NCI-H345 treated with DMSO at 0.1 percent for 48 hours (cell line): ENCODE data around the gene SREBF1.
"Not testable (repeated sequence)": the region's sequence is repeated elsewhere in the genome, so short reads cannot be mapped to it uniquely, and the experiment has no call there.

Experiments
- DNase-seq: peaks from one replicate; lab custom pipeline; 2025; ENCODE audit not compliant: unreplicated experiment; lab: John Stamatoyannopoulos, UW

The SREBF1 gene

GRCh38 chr17:17813055-17813724 is 23.6 kb downstream of the SREBF1 start:
- DNase-seq = no peak

DNA sequence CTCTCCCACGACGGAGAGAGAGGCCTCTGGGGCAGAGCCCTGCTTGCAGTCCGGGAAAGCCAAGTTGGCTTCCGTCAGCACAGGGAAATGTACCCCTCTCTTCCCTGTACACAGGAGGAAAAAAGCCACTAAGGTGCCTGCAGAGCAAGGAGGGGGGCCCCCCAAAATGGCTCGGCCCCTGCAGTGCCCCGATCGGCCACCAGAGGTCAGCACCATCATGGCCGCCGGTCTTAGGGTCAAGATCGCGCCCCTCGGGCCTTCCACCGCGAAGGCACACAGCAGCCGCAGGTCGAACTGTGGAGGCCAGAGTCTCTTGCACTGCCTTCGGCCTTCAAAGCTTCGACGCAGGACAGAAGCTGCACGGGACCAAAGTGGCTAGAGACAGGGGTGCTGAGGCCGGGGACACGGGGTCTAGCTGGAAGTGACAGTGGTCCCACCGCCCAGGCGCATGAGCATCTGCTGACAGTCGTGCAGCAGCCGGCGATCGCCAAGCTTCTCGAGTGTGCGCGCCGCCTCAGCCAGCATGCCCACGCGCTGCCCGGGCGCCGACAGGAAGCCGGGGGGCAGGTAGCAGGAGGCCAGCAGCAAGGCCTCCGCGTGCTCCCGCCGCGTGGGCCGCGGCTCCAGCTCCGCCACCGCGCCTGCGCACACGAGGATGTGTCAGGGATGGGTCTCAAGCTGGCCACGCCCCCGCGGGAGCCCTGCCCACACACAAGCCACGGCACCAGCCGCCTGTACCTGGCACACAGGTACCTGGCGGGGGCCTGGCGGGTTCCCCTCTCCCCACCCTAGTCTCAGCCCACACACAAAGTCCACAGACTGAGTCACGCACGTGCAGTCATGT is 24.4 kb downstream of the SREBF1 start:
- no peak for DNase-seq

- no peak for DNase-seq
These were observed 25.2 kb downstream of the SREBF1 start for GRCh38 chr17:17811381-17812210.

DNA sequence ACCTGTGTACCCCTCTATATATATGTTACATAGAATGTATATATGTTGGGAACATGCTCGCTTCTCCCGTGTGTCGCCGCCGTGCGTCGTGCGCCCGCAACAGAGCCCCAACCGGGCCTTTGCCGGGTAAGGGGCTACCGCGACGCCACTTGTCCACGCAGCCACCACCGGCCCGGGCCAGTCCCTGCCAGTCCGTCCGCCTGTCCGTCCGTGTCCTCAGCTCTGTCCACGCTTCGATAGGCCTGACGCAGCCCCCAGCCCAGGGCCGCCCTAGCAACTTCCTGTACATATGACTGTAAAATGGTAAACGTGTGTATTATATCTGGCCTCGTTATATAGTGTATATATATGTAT is 25.9 kb downstream of the SREBF1 start:
- no peak for DNase-seq

- DNase-seq = no peak
These were observed 26.5 kb downstream of the SREBF1 start for GRCh38 chr17:17810084-17810894.

DNA sequence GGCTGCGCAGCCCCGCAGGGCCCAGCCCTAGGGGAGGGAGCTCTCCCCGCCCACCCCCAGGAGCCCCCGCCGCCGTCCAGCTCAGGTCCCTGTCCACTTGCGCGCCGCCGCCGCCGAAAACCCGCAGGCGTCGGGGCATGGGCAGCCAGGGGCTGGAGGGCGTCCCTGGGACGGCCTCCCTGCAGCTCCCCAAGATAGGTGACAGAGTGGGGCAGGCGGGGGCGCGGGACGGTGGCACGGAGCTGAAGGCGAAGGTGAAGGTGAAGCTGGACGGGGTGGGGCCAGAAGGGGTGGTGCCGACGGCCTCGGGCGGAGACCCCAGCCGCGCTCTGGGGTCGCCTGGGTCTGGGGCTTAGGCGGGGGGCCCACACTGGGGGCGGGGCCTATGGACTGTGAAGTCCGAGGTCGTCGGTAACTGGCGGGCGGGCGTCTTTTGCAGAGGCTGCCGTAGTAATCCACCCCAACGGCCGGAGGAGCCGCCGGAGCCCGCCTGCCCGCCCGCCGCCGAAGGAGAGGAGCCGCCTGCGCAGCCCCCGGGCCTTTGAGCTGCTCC is 27.2 kb downstream of the SREBF1 start:
- no peak for DNase-seq

DNA sequence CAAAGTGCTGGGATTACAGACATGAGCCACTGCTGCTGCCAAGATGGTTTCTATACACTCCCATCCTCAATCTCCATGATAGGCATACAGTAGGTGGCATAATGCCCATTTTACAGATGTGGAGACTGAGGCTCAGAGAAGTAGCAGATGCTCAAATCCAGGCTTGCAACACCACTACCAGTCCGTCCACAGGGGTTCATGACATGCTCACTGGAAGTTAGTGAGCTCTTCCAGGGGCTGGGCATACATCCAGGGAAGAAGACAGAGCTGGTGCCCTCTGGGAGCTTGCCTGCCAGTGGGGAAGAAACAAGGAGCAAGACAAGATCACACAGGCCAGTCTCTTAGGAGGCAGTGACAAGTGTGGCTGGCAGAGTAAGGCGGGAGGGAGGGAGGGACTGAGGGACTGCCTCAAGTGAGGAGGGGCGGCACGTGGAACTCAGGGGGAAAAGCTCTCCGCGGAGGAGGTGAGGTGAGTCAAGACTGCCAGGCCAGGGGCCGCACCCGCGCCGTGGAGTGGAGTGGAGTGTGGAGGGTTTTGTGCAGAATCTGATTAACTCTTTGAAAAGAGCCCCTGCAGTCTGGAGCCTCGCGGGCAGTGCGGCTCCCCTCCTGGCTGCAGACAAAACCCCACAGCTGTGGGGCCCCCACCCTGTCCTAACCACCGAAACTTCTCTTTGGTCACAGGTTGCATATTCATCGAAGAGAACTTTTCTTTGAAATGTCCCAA is 27.9 kb downstream of the SREBF1 start:
- DNase-seq = no peak

- DNase-seq = not testable (repeated sequence)
These were observed 28.6 kb downstream of the SREBF1 start for GRCh38 chr17:17808200-17808599.

- DNase-seq = no peak
These were observed 29.3 kb downstream of the SREBF1 start for GRCh38 chr17:17807440-17807839.

DNA sequence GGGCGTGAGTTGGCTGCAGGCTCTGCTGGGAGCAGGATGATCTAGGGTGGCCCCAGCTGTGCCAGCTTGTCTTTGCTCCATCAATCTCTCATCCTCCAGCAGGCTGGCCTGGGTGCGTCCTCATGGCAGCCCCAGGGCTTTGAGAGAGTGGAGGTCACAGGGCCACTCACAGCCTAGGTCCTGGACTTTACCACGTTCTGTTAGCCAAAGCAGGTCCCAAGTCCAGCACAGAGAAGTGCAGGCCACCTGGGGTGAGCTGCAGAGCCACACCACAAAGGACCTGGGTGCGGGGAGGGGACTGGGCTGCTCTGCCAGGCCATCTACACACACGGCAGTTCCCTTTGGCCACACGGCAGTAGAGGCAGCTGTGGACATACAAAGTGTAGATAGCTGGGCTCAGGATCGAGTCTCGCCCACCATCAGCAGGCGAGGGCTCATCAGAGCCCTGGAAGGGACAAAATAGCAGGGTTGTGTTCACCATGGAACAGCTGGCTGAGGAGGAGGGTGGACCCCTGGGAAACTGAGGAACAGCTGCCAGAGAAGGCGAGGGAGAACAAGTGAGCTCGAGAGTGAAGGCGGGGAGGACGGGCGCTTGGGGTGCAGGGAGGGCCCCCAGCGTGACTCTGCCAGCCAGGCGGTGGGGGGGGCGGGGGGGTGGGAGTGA is 30.0 kb downstream of the SREBF1 start:
- DNase-seq = no peak

- no peak for DNase-seq
These were observed 30.8 kb downstream of the SREBF1 start for GRCh38 chr17:17806035-17806434.

GRCh38 chr17:17805575-17805974 is 31.2 kb downstream of the SREBF1 start:
- no peak for DNase-seq

DNA sequence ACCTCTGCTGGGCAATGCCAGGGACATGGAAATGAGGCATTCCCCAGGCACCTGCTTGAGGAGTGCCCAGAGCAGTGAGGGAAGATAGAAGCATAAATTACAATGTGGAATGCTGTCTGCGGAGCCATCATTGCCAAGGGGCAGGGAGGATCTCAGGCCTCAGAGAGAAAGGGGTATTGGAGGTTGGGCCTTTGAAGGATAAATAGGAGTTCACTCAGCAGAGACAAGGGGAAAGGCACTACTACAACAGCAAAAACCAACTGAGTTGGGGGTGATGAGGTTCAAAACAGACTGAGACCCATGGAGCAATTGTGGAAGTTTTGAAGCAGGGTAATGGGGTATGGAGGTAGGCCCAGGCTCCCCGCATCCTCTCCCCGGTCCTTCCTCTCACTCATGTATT is 32.8 kb downstream of the SREBF1 start:
- DNase-seq = no peak

DNA sequence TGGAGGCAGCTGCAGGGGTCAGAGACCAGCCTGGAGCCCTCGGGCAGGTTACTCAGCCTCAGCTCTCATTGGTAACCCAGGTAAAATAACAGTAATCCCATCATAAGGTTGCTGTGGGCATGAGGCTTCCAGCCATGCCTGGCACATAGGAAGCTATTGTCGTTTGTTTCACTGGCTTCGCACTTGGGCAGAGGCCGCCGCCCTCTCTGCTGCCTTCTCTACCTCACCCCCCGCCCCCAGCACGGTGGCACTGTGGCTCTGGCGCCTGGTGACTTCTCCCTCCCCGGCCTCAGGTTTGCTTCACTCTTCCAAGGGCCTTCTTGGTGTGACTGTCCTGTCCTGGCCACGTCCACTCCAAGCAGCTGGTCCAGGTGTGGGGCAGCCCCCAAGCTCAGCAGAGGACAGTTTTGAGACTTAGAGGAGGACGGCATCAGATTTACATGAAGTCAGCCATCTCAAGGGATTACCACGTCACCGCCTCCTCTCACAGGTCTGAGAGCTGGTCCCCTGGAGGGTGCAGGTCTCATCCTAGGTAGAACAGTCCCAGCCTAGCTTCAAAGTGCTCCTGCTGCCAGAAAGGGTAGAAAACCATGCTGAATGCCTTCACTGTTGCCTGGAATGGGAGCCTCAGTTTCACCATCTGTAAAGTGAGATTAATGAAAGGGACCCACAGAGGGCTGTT is 34.8 kb downstream of the SREBF1 start:
- DNase-seq = no peak

GRCh38 chr17:17800504-17801021 is 36.2 kb downstream of the SREBF1 start:
- DNase-seq = no peak

GRCh38 chr17:17798573-17799255 is 38.1 kb downstream of the SREBF1 start:
- DNase-seq = no peak

- DNase-seq = no peak
These were observed 38.7 kb downstream of the SREBF1 start for GRCh38 chr17:17798010-17798556.
